ENCODE measurements around the gene NOL9. TPM values are rescaled to one million over a fixed set of nuclear protein-coding genes. Genes with fewer than 3 reads are reported as not detected.

NOL9 gene
- total RNA-seq, 4 donors from 2014 or later, result 18.2 to 45.2 (median 24.7) TPM

GRCh38 chr1:6474815-6475282 lies 79.5 kb downstream of the NOL9 start:
- no peak for DNase-seq (ENCODE audit: low spot score)
- no peak for TF ChIP-seq CTCF (IDR thresholded peaks at IDR 0.05)
- no peak for ATAC-seq (ENCODE audit: low FRiP score)

- DNase-seq (ENCODE audit: low spot score) (no peak), ATAC-seq (ENCODE audit: low FRiP score) (no peak)
- TF ChIP-seq CTCF (IDR thresholded peaks at IDR 0.05), result no peak
Observed at GRCh38 chr1:6473974-6474814, 80.1 kb downstream of the NOL9 start.

GRCh38 chr1:6473156-6473555 lies 81.2 kb downstream of the NOL9 start:
- no peak for TF ChIP-seq CTCF (IDR thresholded peaks at IDR 0.05)
- no peak for DNase-seq (ENCODE audit: low spot score)
- ATAC-seq (ENCODE audit: low FRiP score), result no peak

GRCh38 chr1:6472391-6472790 lies 81.9 kb downstream of the NOL9 start:
- TF ChIP-seq CTCF (IDR thresholded peaks at IDR 0.05), result no peak
- DNase-seq (ENCODE audit: low spot score), result no peak
- ATAC-seq (ENCODE audit: low FRiP score), result no peak

- DNase-seq (ENCODE audit: low spot score) (no peak), ATAC-seq (ENCODE audit: low FRiP score) (no peak)
- no peak for TF ChIP-seq CTCF (IDR thresholded peaks at IDR 0.05)
Observed at GRCh38 chr1:6471970-6472368, 82.3 kb downstream of the NOL9 start.

Small RNA genes within 50 kb of the gene (small RNA-seq; reads per million reads assigned to genes)
- not detected for gene RNU6-731P

Other genes with a start within 250 kb of the NOL9 start
- gene ACOT7, start 160.7 kb downstream of the NOL9 start, total RNA-seq, result 10 to 100 TPM in 2 of 4 donors, 1 to 10 TPM in 2; 7.4 to 16.7 (median 9.2) TPM
- under 1 TPM in 1 of 4 donors, not detected in 3; 0.12 TPM for gene HES2, start 134.6 kb downstream of the NOL9 start, total RNA-seq
- under 1 TPM in 1 of 4 donors, not detected in 3; 0.12 TPM for gene ESPN, start 129.7 kb downstream of the NOL9 start, total RNA-seq
- 10 to 100 TPM in 1 of 4 donors, 1 to 10 TPM in 3; 4.4 to 25.5 (median 6.6) TPM for gene TNFRSF25, start 88.3 kb downstream of the NOL9 start, total RNA-seq
- gene PLEKHG5, start 62.8 kb downstream of the NOL9 start, total RNA-seq, result 10 to 100 TPM in 1 of 4 donors, 1 to 10 TPM in 3; 6.6 to 24.6 (median 7.9) TPM
- under 1 TPM in 1 of 4 donors, not detected in 3; 0.19 TPM for gene TAS1R1, start 794 bp upstream of the NOL9 start, total RNA-seq
- gene ZBTB48, start 25.5 kb upstream of the NOL9 start, total RNA-seq, result 10 to 100 TPM in 3 of 4 donors, 1 to 10 TPM in 1; 9.9 to 19.2 (median 13.4) TPM
- gene KLHL21, start 48.4 kb upstream of the NOL9 start, total RNA-seq, result 10 to 100 TPM; 48.3 to 98.5 (median 57.0) TPM
- gene PHF13, start 59.2 kb upstream of the NOL9 start, total RNA-seq, result 10 to 100 TPM in 3 of 4 donors, 1 to 10 TPM in 1; 8.6 to 15.1 (median 14.7) TPM
- 10 to 100 TPM; 11.6 to 35.0 (median 23.2) TPM for gene THAP3, start 70.4 kb upstream of the NOL9 start, total RNA-seq
- 10 to 100 TPM; 26.2 to 50.9 (median 30.5) TPM for gene DNAJC11, start 147.3 kb upstream of the NOL9 start, total RNA-seq
- gene CAMTA1, start 230.9 kb upstream of the NOL9 start, total RNA-seq, result 10 to 100 TPM; 45.3 to 68.9 (median 62.0) TPM

Measured in omental fat pad (tissue), 4 donors.